ENCODE measurements around the gene S1PR2.

The S1PR2 gene

GRCh38 chr19:10256970-10257615 is 26.0 kb upstream of the S1PR2 start:
- H3K36me3 ChIP-seq = peaks cover 45% of the 10 kb centered on the region
- no peaks in the 10 kb centered on the region for H3K27me3 ChIP-seq
- DNase-seq = no peak
- no peak overlapping the region for H3K4me3 ChIP-seq (ENCODE audit: low read depth, low read length)
- TF ChIP-seq, protein P1, sequence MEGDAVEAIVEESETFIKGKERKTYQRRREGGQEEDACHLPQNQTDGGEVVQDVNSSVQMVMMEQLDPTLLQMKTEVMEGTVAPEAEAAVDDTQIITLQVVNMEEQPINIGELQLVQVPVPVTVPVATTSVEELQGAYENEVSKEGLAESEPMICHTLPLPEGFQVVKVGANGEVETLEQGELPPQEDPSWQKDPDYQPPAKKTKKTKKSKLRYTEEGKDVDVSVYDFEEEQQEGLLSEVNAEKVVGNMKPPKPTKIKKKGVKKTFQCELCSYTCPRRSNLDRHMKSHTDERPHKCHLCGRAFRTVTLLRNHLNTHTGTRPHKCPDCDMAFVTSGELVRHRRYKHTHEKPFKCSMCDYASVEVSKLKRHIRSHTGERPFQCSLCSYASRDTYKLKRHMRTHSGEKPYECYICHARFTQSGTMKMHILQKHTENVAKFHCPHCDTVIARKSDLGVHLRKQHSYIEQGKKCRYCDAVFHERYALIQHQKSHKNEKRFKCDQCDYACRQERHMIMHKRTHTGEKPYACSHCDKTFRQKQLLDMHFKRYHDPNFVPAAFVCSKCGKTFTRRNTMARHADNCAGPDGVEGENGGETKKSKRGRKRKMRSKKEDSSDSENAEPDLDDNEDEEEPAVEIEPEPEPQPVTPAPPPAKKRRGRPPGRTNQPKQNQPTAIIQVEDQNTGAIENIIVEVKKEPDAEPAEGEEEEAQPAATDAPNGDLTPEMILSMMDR (IDR thresholded peaks at IDR 0.05; ENCODE audit: low read depth, low read length) = no peak
- no peaks in the 10 kb centered on the region for H3K9me3 ChIP-seq
- peaks cover 5% of the 10 kb centered on the region for H3K4me1 ChIP-seq

DNA sequence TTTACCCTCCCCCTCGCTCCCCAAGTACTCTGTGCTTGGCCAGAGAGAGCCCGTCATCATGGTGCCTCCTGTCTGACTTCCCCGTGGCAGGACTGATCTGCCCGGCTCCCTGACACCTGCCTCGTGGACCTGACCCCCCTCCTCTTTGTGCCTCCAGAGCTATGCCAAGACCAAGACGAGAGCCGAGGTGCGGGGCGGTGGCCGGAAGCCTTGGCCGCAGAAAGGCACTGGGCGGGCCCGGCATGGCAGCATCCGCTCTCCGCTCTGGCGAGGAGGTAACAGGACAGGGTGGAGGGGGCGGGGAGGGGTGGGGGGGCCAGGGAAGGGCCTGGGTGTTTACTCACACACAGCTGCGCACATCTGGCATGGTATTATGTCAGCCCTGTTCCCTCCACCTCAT is 25.4 kb upstream of the S1PR2 start:
- Histone ChIP-seq H3K4me3 (ENCODE audit: low read depth, low read length) (no peak overlapping the region), H3K36me3 (peaks cover 45% of the 10 kb centered on the region), H3K4me1 (peaks cover 5% of the 10 kb centered on the region), H3K27me3 (no peaks in the 10 kb centered on the region), H3K9me3 (no peaks in the 10 kb centered on the region)
- no peak for DNase-seq
- TF ChIP-seq, protein P1 (IDR thresholded peaks at IDR 0.05; ENCODE audit: low read depth, low read length) = no peak

GRCh38 chr19:10255358-10255757 is 24.2 kb upstream of the S1PR2 start:
- H3K4me3 ChIP-seq (ENCODE audit: low read depth, low read length) = no peak overlapping the region
- TF ChIP-seq, protein P1 (IDR thresholded peaks at IDR 0.05; ENCODE audit: low read depth, low read length) = no peak
- peaks cover 5% of the 10 kb centered on the region for H3K4me1 ChIP-seq
- H3K27me3 ChIP-seq = no peaks in the 10 kb centered on the region
- no peak for DNase-seq
- H3K9me3 ChIP-seq = no peaks in the 10 kb centered on the region
- peaks cover 45% of the 10 kb centered on the region for H3K36me3 ChIP-seq

- Histone ChIP-seq H3K36me3 (peaks cover 40% of the 10 kb centered on the region), H3K4me1 (peaks cover 2% of the 10 kb centered on the region; the same call in 1 of the 2 replicates), H3K27me3 (no peaks in the 10 kb centered on the region), H3K9me3 (no peaks in the 10 kb centered on the region), H3K4me3 (ENCODE audit: low read depth, low read length) (no peak overlapping the region)
- TF ChIP-seq, protein P1 (IDR thresholded peaks at IDR 0.05; ENCODE audit: low read depth, low read length) = no peak
- DNase-seq = no peak
Measured at GRCh38 chr19:10254244-10254643, 23.1 kb upstream of the S1PR2 start.

GRCh38 chr19:10252707-10253106 is 21.6 kb upstream of the S1PR2 start:
- DNase-seq = no peak
- H3K4me1 ChIP-seq = no peaks in the 10 kb centered on the region
- H3K4me3 ChIP-seq (ENCODE audit: low read depth, low read length) = peak overlapping the region; percentile 83
- peaks cover 30% of the 10 kb centered on the region for H3K36me3 ChIP-seq
- H3K27me3 ChIP-seq = no peaks in the 10 kb centered on the region
- no peaks in the 10 kb centered on the region for H3K9me3 ChIP-seq
- TF ChIP-seq, protein P1 (IDR thresholded peaks at IDR 0.05; ENCODE audit: low read depth, low read length) = no peak

DNA sequence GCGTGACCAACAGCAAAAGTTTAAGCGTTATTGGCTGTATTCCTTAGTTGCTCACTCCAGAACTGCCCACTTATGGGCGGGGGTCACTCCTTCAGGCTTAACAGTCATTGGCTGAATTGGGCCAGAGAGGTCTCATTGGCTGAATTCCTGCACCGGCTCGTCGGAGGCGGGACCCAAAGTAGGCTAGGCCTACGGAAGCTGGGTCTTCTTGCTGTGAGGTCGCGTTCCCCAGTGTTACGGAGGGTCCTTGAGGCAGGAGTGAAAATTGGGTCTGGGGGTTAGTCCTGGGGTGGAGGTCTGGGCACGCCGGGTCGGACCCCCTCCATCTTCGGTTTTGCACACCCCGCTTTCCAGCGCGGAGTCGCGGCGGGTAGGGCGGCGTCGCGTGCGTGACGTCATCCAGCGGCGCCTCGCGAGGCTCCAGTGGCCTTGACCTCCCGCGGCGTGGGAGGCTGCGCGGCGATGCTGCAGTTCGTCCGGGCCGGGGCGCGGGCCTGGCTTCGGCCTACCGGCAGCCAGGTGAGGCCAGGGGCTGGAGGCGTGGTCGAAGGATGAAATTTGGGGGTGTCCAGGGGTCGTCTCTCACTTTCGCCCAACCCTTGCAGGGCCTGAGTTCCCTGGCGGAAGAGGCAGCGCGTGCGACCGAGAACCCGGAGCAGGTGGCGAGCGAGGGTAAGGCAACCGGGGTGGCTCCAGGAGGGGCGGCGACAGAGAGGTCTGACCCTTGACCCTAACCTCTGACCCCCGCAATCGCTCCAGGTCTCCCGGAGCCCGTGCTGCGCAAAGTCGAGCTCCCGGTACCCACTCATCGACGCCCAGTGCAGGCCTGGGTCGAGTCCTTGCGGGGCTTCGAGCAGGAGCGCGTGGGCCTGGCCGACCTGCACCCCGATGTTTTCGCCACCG is 20.9 kb upstream of the S1PR2 start, which contains the start of gene MRPL4:
MRPL4 (plus strand) TSS at position 423 of the 903 bp plus-strand sequence; CDS start at position 463, 40 bp downstream.
- Histone ChIP-seq H3K4me3 (ENCODE audit: low read depth, low read length) (peak within 1 kb of the TSS; percentile 83), H3K9me3 (no peaks in the 10 kb centered on the region), H3K27me3 (no peaks in the 10 kb centered on the region), H3K36me3 (peaks cover 23% of the 10 kb centered on the region), H3K4me1 (no peaks in the 10 kb centered on the region)
- TF ChIP-seq, protein P1 (IDR thresholded peaks at IDR 0.05; ENCODE audit: low read depth, low read length) = no peak
- peak; percentile 97 for DNase-seq
